Measurements from ENCODE around the gene FCAMR.

GRCh38 chr1:206929524-206929923, 40.7 kb downstream of the FCAMR start:
- TF ChIP-seq CTCF (IDR thresholded peaks at IDR 0.05) (no peak), POLR2A (IDR thresholded peaks at IDR 0.05) (no peak), EP300 (IDR thresholded peaks at IDR 0.05) (no peak)
